SK-MEL-5 (cell line): ENCODE measurements around the gene TEAD3. TPM values are rescaled to one million over a fixed set of nuclear protein-coding genes. Genes with fewer than 3 reads are reported as not detected.
A peak's percentile ranks its signal among the peaks of the same experiment; 100 is the strongest.
"Not testable (repeated sequence)": the region's sequence is repeated elsewhere in the genome, so short reads cannot be mapped to it uniquely, and the experiment has no call there.

Experiments
- DNase-seq: peaks from one replicate; pipeline ENCODE4 v3.0.0-alpha.2; 2016; ENCODE audit warnings: low read depth, low spot score
- in situ Hi-C: cut with HindIII; loops from 2 replicates; pipeline ENCODE4 v1.10.0; 2016; ENCODE audit warnings: low sequenced_read_pairs, high pct_unique_total_duplicates, low pct_unique_long_range_greater_than_20kb
- total RNA-seq: library from RNA; depleted of rRNA; stranded (reverse); fragments of >200 nt; shearing (Covaris generic); gene quantifications from 2 replicates; pipeline ENCODE4 v1.2.3, GENCODE V29; 2014

TEAD3 gene
- total RNA-seq, 1 experiment from 2014 or later: 1.8 TPM

- in situ Hi-C loops, DNase-seq: not testable (repeated sequence)
Observed at GRCh38 chr6:35517978-35518377, 21.1 kb upstream of the TEAD3 start.

GRCh38 chr6:35516712-35517111 is 19.8 kb upstream of the TEAD3 start:
- in situ Hi-C loops: no loop called here

DNA sequence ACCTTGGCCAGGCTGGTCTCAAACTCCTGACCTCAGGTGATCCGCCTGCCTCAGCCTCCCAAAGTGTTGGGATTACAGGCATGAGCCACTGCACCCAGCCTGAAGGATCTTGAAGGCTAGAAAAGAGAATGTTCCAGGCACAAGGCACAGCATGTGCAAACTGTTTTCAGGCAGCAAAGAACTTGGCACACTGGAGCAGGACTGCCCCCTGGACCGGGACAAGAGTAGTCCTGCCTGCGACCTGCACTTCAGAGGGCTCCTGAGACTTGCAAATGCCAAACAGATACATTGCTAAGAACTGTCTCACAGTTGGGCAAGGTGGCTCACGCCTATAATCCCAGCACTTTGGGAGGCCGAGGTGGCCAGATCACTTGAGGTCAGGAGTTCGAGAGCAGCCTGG is 19.1 kb upstream of the TEAD3 start:
- DNase-seq, in situ Hi-C loops: not testable (repeated sequence)

More at GRCh38 chr6:35516712-35517111, 19.8 kb upstream of the TEAD3 start:
- no peak for DNase-seq

- no peak for DNase-seq
- in situ Hi-C loops: no loop called here
Observed at GRCh38 chr6:35514587-35514986, 17.7 kb upstream of the TEAD3 start.

DNA sequence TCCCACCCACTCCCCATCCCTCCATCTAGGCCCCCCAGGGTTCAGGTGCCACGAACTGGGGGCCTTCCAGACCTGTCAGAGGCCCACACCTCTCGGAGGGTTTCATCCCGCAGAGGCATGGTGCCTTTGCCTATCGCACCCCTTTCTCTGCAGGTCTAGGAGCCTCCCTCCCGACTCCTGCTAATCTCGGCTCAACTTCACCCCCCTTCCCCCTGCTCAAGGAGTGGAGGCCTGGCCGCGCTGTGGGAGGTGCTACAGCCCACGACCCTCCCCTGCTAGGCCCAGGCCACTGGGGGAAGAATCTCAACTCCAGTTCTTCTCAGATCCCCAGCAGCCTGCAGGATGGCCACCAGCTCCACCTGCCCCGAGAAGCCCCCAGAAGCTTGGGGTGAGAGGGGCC is 15.9 kb upstream of the TEAD3 start, which contains the start of gene TULP1:
Gene TULP1, minus strand, starts transcription at position 157 of the 400 bp plus-strand sequence. Its CDS starts 38 bp downstream, at position 119.
- in situ Hi-C loops: no loop called here
- no peak for DNase-seq

DNA sequence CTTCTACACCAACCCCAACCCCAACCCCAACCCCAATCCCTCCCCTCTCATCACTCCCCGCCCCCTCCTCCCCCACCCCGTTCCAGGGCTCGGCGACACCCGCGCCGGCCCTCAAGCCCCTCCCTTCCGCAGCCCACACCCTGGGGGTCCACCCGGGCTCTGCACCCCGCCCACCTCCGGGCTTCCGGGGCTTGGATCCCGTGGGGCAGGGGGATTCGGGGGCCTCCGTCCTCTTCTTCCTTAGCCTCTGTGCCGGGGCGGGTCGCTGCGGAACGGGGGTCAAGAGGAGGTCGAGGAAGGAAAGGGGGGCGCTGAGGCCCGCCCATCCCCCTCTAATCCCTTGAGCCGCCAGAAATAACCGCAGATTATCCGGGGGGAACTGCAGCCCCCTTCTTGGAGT is 15.1 kb upstream of the TEAD3 start:
- no peak for DNase-seq
- in situ Hi-C loops: no loop called here

- in situ Hi-C loops: no loop called here
- no peak for DNase-seq
Observed at GRCh38 chr6:35511562-35511941, 14.7 kb upstream of the TEAD3 start.

DNA sequence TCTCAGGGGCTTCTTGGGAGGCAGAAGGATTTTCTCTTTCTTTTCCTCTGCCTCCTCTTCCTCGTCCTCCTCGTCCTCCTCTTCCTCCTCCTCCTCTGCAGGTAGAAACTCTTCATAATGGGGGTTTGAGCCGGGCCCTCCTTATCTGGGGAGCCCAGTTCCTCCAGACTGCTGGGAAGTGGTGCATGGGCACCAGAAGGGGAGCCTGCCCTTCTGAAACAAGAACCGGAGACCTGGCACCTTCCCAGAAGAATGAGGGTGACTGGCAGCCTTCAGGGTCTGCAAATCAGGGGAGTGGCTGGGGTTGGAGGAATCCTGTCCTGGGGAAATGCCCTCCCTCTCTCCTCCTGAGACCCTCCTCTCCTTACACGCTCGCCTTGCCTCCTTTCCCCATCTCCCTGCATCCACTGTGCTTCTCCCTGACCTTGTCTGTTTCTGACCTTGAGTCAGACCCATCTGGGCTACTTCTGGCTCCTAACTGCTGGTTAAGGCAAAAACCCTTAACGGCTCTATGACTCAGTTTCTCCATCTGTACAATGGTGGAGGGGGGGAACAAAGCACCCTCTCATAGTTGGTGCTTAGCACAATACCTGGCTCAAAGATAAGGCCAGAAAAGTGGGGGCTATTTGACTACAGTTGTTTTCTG is 14.2 kb upstream of the TEAD3 start:
- in situ Hi-C loops: no loop called here
- DNase-seq: no peak

DNA sequence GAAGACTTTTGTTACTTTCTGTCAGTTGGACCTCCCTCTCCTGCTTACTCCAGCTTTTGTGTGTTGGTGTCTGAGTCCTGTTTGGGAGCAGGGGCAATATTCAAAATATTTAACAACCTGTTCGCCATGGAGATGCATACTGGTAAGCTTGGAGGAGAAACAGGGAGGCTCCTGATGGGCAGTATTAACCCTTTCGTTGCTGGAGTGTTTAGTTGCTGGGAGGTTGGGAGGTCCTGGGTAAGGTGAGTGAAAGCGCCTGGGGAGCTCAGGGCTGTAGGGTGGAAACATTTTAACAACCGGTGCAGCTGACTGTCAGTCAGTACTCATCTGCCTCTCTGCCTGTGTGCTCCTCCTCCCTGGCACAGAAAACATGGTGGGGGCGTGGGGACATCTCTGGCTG is 11.7 kb upstream of the TEAD3 start:
- in situ Hi-C loops: no loop called here

GRCh38 chr6:35508027-35508426 is 11.1 kb upstream of the TEAD3 start:
- in situ Hi-C loops: no loop called here
- no peak for DNase-seq

More for the DNA sequence above, 11.7 kb upstream of the TEAD3 start:
- DNase-seq: no peak

GRCh38 chr6:35507221-35507620 is 10.3 kb upstream of the TEAD3 start:
- in situ Hi-C loops: no loop called here

GRCh38 chr6:35506536-35506935 is 9.7 kb upstream of the TEAD3 start:
- DNase-seq: no peak
- in situ Hi-C loops: no loop called here

More at GRCh38 chr6:35507221-35507620, 10.3 kb upstream of the TEAD3 start:
- DNase-seq: no peak

GRCh38 chr6:35505999-35506412 is 9.1 kb upstream of the TEAD3 start:
- no peak for DNase-seq
- in situ Hi-C loops: no loop called here

DNA sequence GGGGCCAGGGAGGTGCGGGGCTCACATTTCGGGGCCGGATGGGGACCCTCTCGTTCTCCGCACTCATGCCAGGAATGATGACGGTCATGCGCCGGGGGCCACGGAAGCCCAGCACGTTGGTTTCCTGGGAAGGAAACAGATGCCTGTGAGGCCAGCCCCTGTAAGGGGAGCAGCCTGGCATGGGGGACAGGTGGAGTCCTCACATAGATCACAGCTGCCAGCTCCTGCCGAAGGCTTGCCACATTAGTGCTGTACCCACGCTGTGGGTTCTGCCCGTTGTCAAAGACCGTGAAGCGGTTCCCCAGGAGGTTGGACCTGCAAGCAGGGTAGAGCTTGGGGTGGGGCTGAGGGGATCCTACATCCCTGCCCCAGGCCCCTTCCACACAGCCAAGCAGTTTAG is 6.7 kb upstream of the TEAD3 start:
- no peak for DNase-seq
- in situ Hi-C loops: no loop called here

GRCh38 chr6:35501784-35502183 is 4.9 kb upstream of the TEAD3 start:
- DNase-seq: no peak
- in situ Hi-C loops: no loop called here

DNA sequence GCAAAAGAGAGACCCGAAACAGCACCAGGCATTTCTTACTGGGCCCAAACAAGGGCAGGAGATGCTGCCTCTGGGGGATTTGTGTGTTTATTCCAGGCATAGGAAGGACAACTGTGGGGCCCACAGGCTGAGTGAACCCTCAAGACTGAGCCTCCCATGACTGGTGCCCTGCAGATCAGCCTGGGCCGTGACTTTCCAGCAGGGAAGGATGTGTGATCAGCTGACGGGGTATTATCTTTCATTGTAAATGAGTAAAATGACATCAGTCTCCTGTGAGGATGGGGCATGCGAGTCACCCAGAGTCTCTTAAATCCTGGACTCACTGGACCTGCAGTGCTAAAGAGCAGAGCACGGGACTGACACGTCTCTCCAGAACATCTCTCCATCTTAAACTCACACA is 3.9 kb upstream of the TEAD3 start:
- in situ Hi-C loops: no loop called here
- DNase-seq: peak; percentile 24

DNA sequence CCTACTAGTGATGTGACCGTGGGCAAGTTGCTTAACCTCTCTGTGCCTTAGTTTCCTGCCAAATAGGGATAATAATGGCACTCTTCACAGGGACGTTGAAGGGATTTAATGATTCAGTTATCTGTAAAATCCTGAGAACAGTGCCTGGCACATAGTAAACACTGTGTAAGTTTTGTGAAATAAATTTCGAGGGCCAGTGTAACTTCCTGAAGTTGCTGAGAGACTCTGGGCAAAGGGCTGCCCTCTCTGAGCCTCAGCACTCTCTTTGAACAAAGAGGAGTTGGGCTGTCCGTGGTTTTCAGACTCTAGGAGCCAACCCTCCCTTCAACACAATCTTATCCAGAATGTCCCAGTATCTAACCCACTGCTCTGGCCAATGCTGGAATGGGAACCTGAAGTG is 2.5 kb upstream of the TEAD3 start:
- DNase-seq: no peak
- in situ Hi-C loops: no loop called here

DNA sequence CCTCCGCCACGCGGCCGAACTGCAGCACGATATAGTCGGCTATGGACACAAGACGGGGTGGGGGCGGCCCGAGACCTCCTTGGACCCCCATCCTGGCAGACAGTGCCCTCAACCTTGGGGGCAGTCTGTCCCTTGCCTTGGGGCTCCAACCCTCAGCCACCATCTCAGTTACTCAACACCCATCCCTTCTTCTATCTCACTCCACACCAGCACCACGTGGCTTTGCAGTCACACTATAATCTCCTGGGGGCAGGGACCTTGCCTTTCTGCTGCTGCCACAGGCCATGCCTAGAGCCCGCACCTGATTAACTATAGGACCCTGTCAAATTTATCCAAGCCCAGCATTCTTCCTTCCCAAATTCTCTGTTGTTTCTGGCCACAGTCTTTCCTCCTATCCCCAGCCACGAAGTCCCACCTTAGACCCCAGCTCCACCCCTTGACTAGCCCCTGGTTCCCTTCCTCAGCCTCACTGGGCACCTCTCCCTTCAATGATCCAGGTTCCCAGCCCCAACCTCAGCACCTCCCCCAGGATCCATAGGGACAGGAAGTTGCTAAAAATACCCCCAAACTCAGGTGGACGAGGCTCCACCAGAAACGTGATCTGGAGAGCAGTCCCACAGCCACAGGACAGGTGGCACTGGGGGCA is 1.7 kb upstream of the TEAD3 start:
- in situ Hi-C loops: no loop called here
- no peak for DNase-seq
